GM10266 (cell line): Measurements from ENCODE around the gene APBA2.

ENCODE experiments used
- DNase-seq: peaks from one replicate; pipeline ENCODE4 v3.0.0; 2012; ENCODE audit errors: extremely low spot score
- CTCF ChIP-seq: IDR thresholded peaks from 2 replicates; pipeline ENCODE4 v1.5.1; 2012; ENCODE audit warnings: mild to moderate bottlenecking, low read depth; ENCODE audit not compliant: control insufficient read depth, insufficient read depth; ENCODE audit errors: missing control alignments

Gene APBA2

GRCh38 chr15:29046281-29046810 lies 160.6 kb downstream of the APBA2 start:
- no peak for DNase-seq
- TF ChIP-seq CTCF: no peak

GRCh38 chr15:29046977-29047376 lies 161.2 kb downstream of the APBA2 start:
- TF ChIP-seq CTCF: no peak

GRCh38 chr15:29048011-29048410 lies 162.2 kb downstream of the APBA2 start:
- TF ChIP-seq CTCF: no peak
- no peak for DNase-seq

More at GRCh38 chr15:29046977-29047376, 161.2 kb downstream of the APBA2 start:
- no peak for DNase-seq

- DNase-seq: no peak
- no peak for TF ChIP-seq CTCF
These were observed 165.1 kb downstream of the APBA2 start for GRCh38 chr15:29050870-29051269.

- no peak for DNase-seq
- no peak for TF ChIP-seq CTCF
These were observed 165.6 kb downstream of the APBA2 start for GRCh38 chr15:29051422-29051821.

- TF ChIP-seq CTCF: no peak
These were observed 167.2 kb downstream of the APBA2 start for GRCh38 chr15:29053006-29053405.

GRCh38 chr15:29053661-29054131 lies 167.9 kb downstream of the APBA2 start:
- no peak for DNase-seq
- TF ChIP-seq CTCF: no peak

More at GRCh38 chr15:29053006-29053405, 167.2 kb downstream of the APBA2 start:
- DNase-seq: no peak
